ENCODE data around the gene DDX27. TPM values are rescaled to one million over a fixed set of nuclear protein-coding genes. Genes with fewer than 3 reads are reported as not detected.
A peak's percentile ranks its signal among the peaks of the same experiment; 100 is the strongest.

Gene DDX27
- total and polyA plus RNA-seq, 12 donors = 11.0 to 26.2 (median 13.2) TPM

GRCh38 chr20:49270736-49271135 lies 51.5 kb downstream of the DDX27 start:
- intact Hi-C loops (cut with DNase I) = no loop called here
- ATAC-seq = no peak
- no peak overlapping the region for H3K27ac ChIP-seq
- WGBS, 2 donors = 93 to 98% methylated on average over 5 of the region's 5 CpGs
- TF ChIP-seq, protein P1, sequence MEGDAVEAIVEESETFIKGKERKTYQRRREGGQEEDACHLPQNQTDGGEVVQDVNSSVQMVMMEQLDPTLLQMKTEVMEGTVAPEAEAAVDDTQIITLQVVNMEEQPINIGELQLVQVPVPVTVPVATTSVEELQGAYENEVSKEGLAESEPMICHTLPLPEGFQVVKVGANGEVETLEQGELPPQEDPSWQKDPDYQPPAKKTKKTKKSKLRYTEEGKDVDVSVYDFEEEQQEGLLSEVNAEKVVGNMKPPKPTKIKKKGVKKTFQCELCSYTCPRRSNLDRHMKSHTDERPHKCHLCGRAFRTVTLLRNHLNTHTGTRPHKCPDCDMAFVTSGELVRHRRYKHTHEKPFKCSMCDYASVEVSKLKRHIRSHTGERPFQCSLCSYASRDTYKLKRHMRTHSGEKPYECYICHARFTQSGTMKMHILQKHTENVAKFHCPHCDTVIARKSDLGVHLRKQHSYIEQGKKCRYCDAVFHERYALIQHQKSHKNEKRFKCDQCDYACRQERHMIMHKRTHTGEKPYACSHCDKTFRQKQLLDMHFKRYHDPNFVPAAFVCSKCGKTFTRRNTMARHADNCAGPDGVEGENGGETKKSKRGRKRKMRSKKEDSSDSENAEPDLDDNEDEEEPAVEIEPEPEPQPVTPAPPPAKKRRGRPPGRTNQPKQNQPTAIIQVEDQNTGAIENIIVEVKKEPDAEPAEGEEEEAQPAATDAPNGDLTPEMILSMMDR (IDR thresholded peaks at IDR 0.05) = no peak
- peaks cover 0 to 99% (median 67%) of the 10 kb centered on the region in 9 donors for H3K36me3 ChIP-seq
- peaks cover 0 to 97% (median 80%) of the 10 kb centered on the region in 9 donors for H3K4me1 ChIP-seq
- no peak for DNase-seq
- no peaks in the 10 kb centered on the region for H3K27me3 ChIP-seq
- H3K9me3 ChIP-seq = no peaks in the 10 kb centered on the region
- peak overlapping the region in 2 of 10 donors; percentile 13 to 18 for H3K4me3 ChIP-seq

- DNase-seq (no peak), ATAC-seq (no peak)
- intact Hi-C loops (cut with DNase I) = no loop called here
- Histone ChIP-seq H3K27ac (peak overlapping the region in 1 of 10 donors; percentile 17), H3K36me3 (peaks cover 0 to 82% (median 59%) of the 10 kb centered on the region in 9 donors), H3K4me1 (peaks cover 0 to 91% (median 73%) of the 10 kb centered on the region in 9 donors), H3K4me3 (no peak overlapping the region), H3K27me3 (no peaks in the 10 kb centered on the region), H3K9me3 (no peaks in the 10 kb centered on the region)
- 77 to 80% methylated on average over 1 of the region's 1 CpG for WGBS, 2 donors
- TF ChIP-seq, protein P1 (IDR thresholded peaks at IDR 0.05) = no peak
Observed at GRCh38 chr20:49272654-49273053, 53.4 kb downstream of the DDX27 start.

GRCh38 chr20:49273696-49274277 lies 54.6 kb downstream of the DDX27 start:
- no peaks in the 10 kb centered on the region for H3K27me3 ChIP-seq
- no peak overlapping the region for H3K27ac ChIP-seq
- no peaks in the 10 kb centered on the region for H3K9me3 ChIP-seq
- H3K4me3 ChIP-seq = no peak overlapping the region
- TF ChIP-seq, protein P1 (IDR thresholded peaks at IDR 0.05) = no peak
- no peak for DNase-seq
- intact Hi-C loops (cut with DNase I) = no loop called here
- 93 to 94% methylated on average over 8 of the region's 8 CpGs for WGBS, 2 donors
- H3K36me3 ChIP-seq = peaks cover 0 to 71% (median 58%) of the 10 kb centered on the region in 9 donors
- H3K4me1 ChIP-seq = peaks cover 0 to 79% (median 62%) of the 10 kb centered on the region in 9 donors
- ATAC-seq = no peak

- Histone ChIP-seq H3K9me3 (peaks cover 0 to 9% (median 0%) of the 10 kb centered on the region in 11 donors), H3K27ac (peak overlapping the region in 4 of 10 donors; percentile 97 to 98 (median 98)), H3K36me3 (peaks cover 0 to 70% (median 53%) of the 10 kb centered on the region in 9 donors), H3K27me3 (no peaks in the 10 kb centered on the region), H3K4me3 (peak overlapping the region in 5 of 10 donors; percentile 3 to 91 (median 82)), H3K4me1 (peaks cover 2 to 78% (median 64%) of the 10 kb centered on the region in 9 donors)
- ATAC-seq = no peak
- intact Hi-C loops (cut with DNase I) = loop anchor here in 2 of 10 donors (5.0 kb wide), 1 partner anchor 88 kb away; the partner anchor contains the start of gene STAU1 (in 2 of the 2)
- TF ChIP-seq, protein P1 (IDR thresholded peaks at IDR 0.05) = no peak
- 75 to 84% methylated on average over 4 of the region's 4 CpGs for WGBS, 2 donors
- no peak for DNase-seq
Observed at GRCh38 chr20:49275216-49275615, 56.0 kb downstream of the DDX27 start.
